GM18502 (cell line): Measurements from ENCODE around the gene HDAC4.

Experiments used
- ATAC-seq: cut with Tn5 transposase; IDR thresholded peaks from one replicate; pipeline ENCODE4 v1.9.1; 2021; ENCODE audit warnings: mild to moderate bottlenecking; ENCODE audit not compliant: unreplicated experiment, poor library complexity

Gene HDAC4

GRCh38 chr2:239002954-239003623, 397.7 kb downstream of the HDAC4 start:
- ATAC-seq: no peak

DNA sequence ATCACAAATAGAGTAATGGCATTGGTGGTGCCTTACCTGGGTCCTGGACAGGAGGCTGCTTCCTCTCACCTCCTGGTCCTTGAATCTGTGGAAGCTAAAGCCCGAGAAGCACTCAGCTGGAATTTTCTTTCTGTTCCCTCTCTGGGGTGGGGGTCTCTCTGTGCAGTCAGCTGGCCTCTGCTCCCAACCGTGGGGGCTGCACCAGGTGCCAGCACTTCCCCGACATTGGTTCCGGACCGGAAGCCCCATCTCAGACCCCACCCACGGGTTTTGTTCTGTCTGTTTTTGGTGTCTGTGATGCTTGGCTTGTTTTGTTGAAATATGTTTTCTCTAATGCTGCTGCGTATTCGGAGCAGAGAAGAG, 398.2 kb downstream of the HDAC4 start:
- ATAC-seq: no peak

GRCh38 chr2:239001794-239002193, 399.0 kb downstream of the HDAC4 start:
- ATAC-seq: no peak

DNA sequence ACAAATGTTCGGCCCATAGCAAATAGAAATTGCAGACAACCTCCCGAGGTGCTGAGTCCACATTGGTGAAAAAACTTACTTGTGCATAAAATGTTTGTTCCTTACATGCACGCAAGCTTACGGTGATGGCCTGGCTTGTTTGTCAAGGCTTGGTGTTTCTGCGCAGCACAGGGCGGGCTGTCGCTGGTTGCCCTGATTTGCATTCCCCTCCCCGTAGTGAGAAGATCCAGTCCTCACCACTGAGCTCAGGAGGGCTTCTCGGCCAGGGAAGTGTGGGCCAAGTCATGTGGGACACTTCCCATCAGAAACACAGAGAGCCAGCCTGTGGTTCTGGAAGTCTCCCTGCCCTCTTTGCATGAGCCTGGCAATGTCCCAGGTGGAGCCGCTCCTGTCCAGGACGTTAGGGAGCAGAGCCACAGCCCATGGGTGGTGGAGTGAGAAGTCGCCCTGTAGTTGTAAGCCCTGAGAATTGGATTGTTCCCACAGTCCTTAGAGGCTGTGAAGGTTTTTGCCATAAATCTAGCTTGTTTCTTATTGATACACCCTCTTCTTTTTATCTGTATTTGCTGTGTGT, 400.2 kb downstream of the HDAC4 start:
- no peak for ATAC-seq

DNA sequence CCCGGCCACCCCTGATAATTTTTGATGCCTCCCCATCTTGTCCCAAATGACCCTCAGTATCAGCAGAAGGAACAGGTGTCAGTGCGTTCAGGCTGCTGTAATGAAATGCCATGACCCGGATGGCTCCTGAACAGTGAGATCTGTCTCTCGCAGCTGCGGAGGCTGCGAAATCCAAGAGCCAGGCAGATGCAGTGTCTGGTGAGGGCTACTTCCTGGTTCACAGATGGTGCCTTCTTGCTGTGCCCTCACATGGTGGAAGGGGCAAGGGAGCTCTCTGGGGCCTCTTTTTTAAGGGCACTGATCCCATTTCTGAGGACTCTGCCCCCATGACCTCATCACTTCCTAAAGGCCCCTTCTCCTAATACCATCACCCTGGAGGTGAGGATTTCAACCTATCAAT, 400.7 kb downstream of the HDAC4 start:
- ATAC-seq: no peak

DNA sequence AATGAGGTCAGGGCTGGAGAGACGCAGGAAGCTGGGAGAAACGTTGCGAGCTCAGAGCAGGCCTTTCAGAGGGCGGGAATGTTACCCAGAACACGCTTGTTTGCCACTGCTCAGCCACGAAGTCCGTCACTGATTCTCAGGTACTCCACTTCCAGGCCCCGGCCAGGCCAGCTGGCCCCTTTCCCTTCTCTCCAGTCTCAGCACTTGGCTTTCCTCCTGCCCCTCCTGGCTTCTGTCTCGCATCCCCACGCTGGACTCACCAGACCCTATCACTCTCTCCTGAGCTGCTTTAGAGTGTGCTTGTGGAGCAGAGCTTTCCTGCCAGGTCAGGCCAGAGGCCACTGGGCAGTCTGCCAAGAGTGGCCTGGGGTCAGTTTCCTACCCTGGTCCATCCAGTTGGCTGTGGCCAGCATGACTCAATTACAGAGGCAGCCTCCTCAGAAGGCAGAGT, 401.5 kb downstream of the HDAC4 start:
- no peak for ATAC-seq

- ATAC-seq: no peak
Measured at GRCh38 chr2:238998801-238999200, 402.0 kb downstream of the HDAC4 start.
